Trophoblast cell (in vitro differentiated cells and primary cell): ENCODE measurements around the gene ZNF804A.
"Not testable (repeated sequence)": the region's sequence is repeated elsewhere in the genome, so short reads cannot be mapped to it uniquely, and the experiment has no call there.

Experiments
- DNase-seq, 2 donors: peaks; one replicate each; pipeline ENCODE4 v3.0.0-alpha.2; 2016
- H2AFZ ChIP-seq: 2 replicates; pipeline ENCODE4 v1.6.1; 2013; ENCODE audit warnings: low read length, moderate library complexity, mild to moderate bottlenecking; ENCODE audit not compliant: insufficient read depth, poor library complexity
- H2AK5ac ChIP-seq: 2 replicates; pipeline ENCODE4 v1.6.1; 2013; ENCODE audit warnings: mild to moderate bottlenecking, low read length
- H2BK120ac ChIP-seq: 2 replicates; pipeline ENCODE4 v1.6.1; 2013; ENCODE audit warnings: low read length, mild to moderate bottlenecking, moderate library complexity; ENCODE audit not compliant: insufficient read depth, poor library complexity
- H2BK12ac ChIP-seq: 2 replicates; pipeline ENCODE4 v1.6.1; 2013; ENCODE audit warnings: mild to moderate bottlenecking, low read length, moderate library complexity
- H2BK5ac ChIP-seq: 2 replicates; pipeline ENCODE4 v1.6.1; 2013; ENCODE audit warnings: low read length, low read depth, moderate library complexity, mild to moderate bottlenecking; ENCODE audit not compliant: poor library complexity
- H3K14ac ChIP-seq: 2 replicates; pipeline ENCODE4 v1.6.1; 2013; ENCODE audit warnings: mild to moderate bottlenecking, low read length
- H3K18ac ChIP-seq: 2 replicates; pipeline ENCODE4 v1.6.1; 2013; ENCODE audit warnings: mild to moderate bottlenecking, low read length
- H3K23ac ChIP-seq: 2 replicates; pipeline ENCODE4 v1.6.1; 2013; ENCODE audit warnings: low read length
- H3K27ac ChIP-seq: 2 replicates; pipeline ENCODE4 v1.5.1; 2013; ENCODE audit warnings: low read depth, mild to moderate bottlenecking, inconsistent platforms, low read length, moderate library complexity
- H3K27me3 ChIP-seq: 2 replicates; pipeline ENCODE4 v1.6.1; 2013; ENCODE audit warnings: inconsistent platforms, mild to moderate bottlenecking, low read length, moderate library complexity; ENCODE audit not compliant: insufficient read depth
- H3K36me3 ChIP-seq, 2 experiments: 1 replicate in 1 of 2; 2 replicates in 1 of 2; pipeline ENCODE4 v1.6.1; 2013; ENCODE audit warnings: low read length in 2 of 2, mild to moderate bottlenecking in 2 of 2, moderate library complexity in 1 of 2; ENCODE audit not compliant: insufficient read depth in 2 of 2, control insufficient read depth in 1 of 2
- H3K4ac ChIP-seq: 2 replicates; pipeline ENCODE4 v1.6.1; 2013; ENCODE audit warnings: low read depth, mild to moderate bottlenecking, low read length, moderate library complexity
- H3K4me1 ChIP-seq, 2 experiments: 1 replicate in 1 of 2; 2 replicates in 1 of 2; pipeline ENCODE4 v1.6.1; 2013; ENCODE audit warnings: low read length in 2 of 2, mild to moderate bottlenecking in 2 of 2, moderate library complexity in 1 of 2; ENCODE audit not compliant: insufficient read depth in 2 of 2, control insufficient read depth in 1 of 2
- H3K4me2 ChIP-seq: 2 replicates; pipeline ENCODE4 v1.6.1; 2013; ENCODE audit warnings: inconsistent platforms, mild to moderate bottlenecking, low read length, moderate library complexity
- H3K4me3 ChIP-seq: 2 replicates; pipeline ENCODE4 v1.5.1; 2013; ENCODE audit warnings: mild to moderate bottlenecking, low read depth, low read length, inconsistent platforms
- H3K79me1 ChIP-seq: one replicate; pipeline ENCODE4 v1.6.1; 2013; ENCODE audit warnings: low read length
- H3K79me2 ChIP-seq: 2 replicates; pipeline ENCODE4 v1.6.1; 2013; ENCODE audit warnings: low read length, mild to moderate bottlenecking; ENCODE audit not compliant: control insufficient read depth, insufficient read depth, poor library complexity
- H3K9ac ChIP-seq: 2 replicates; pipeline ENCODE4 v1.6.1; 2013; ENCODE audit warnings: mild to moderate bottlenecking, low read length
- H3K9me3 ChIP-seq: 2 replicates; pipeline ENCODE4 v1.6.1; 2013; ENCODE audit warnings: low read depth, mild to moderate bottlenecking, control low read depth, inconsistent platforms, low read length; ENCODE audit not compliant: insufficient read depth
- H4K12ac ChIP-seq: 2 replicates; pipeline ENCODE4 v1.6.1; 2013; ENCODE audit warnings: low read depth, mild to moderate bottlenecking, low read length, moderate library complexity
- H4K8ac ChIP-seq: 2 replicates; pipeline ENCODE4 v1.6.1; 2013; ENCODE audit warnings: low read depth, mild to moderate bottlenecking, low read length, moderate library complexity
- H4K91ac ChIP-seq: one replicate; pipeline ENCODE4 v1.6.1; 2013; ENCODE audit warnings: low read depth, mild to moderate bottlenecking, low read length, moderate library complexity
- WGBS: extraction: QIAGEN DNeasy Blood & Tissue Kit; methylation state at CpG from one replicate; pipeline ENCODE4 v1.1.7; 2013; ENCODE audit warnings: missing lambda C conversion rate; ENCODE audit not compliant: insufficient read length, insufficient coverage; ENCODE audit errors: extremely low coverage; 5-methylcytosine and 5-hydroxymethylcytosine counted together

ZNF804A gene

GRCh38 chr2:184886585-184886984 is 288.3 kb downstream of the ZNF804A start:
- DNase-seq, H2BK120ac ChIP-seq, H3K79me2 ChIP-seq, H3K79me1 ChIP-seq, H2AK5ac ChIP-seq, H3K9ac ChIP-seq, H3K18ac ChIP-seq, H4K8ac ChIP-seq, H2AFZ ChIP-seq, H3K4ac ChIP-seq, H3K36me3 ChIP-seq, H4K12ac ChIP-seq, H2BK5ac ChIP-seq, H3K4me1 ChIP-seq, H3K4me2 ChIP-seq, H3K4me3 ChIP-seq, H3K14ac ChIP-seq, H2BK12ac ChIP-seq, H3K27me3 ChIP-seq, H4K91ac ChIP-seq, H3K23ac ChIP-seq, H3K27ac ChIP-seq, H3K9me3 ChIP-seq: not testable (repeated sequence)
- no CpG with 5 or more reads among the region's 2 CpGs for WGBS

GRCh38 chr2:184890311-184890710 is 292.0 kb downstream of the ZNF804A start:
- no peak overlapping the region for H4K91ac ChIP-seq
- H3K36me3 ChIP-seq: no peaks in the 10 kb centered on the region
- H2BK5ac ChIP-seq: no peak overlapping the region
- H3K18ac ChIP-seq: no peak overlapping the region
- H2AFZ ChIP-seq: no peak overlapping the region
- H3K27me3 ChIP-seq: no peaks in the 10 kb centered on the region
- H2AK5ac ChIP-seq: no peak overlapping the region
- no peak overlapping the region for H3K4me2 ChIP-seq
- H3K4me1 ChIP-seq: no peaks in the 10 kb centered on the region
- no peak for DNase-seq
- H3K9me3 ChIP-seq: peaks cover 6% of the 10 kb centered on the region
- H3K4me3 ChIP-seq: no peak overlapping the region
- no peak overlapping the region for H3K4ac ChIP-seq
- H3K27ac ChIP-seq: no peak overlapping the region
- no peaks in the 10 kb centered on the region for H3K79me1 ChIP-seq
- no peak overlapping the region for H2BK120ac ChIP-seq
- no peak overlapping the region for H2BK12ac ChIP-seq
- no peaks in the 10 kb centered on the region for H3K79me2 ChIP-seq
- H3K14ac ChIP-seq: no peak overlapping the region
- no peak overlapping the region for H4K8ac ChIP-seq
- H4K12ac ChIP-seq: no peak overlapping the region
- no peak overlapping the region for H3K23ac ChIP-seq
- H3K9ac ChIP-seq: no peak overlapping the region

DNA sequence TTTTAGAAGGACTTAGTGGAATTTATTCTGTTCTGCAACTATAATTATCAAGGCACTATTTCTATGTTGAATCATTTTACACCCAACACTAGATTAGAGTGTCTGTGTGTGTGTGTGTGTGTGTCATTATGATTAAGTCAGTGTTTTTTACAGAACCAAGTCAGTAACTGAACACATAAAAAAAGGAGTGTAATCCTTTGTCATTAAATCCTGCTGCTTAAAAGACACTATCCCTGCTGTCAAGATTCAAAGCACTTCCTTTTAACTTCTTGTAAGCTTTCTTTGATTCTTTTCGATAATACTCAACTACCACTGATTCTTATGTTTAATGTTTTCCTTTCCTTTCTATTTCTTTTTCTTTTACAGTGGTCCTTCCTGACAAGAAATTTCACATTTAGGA is 306.7 kb downstream of the ZNF804A start:
- no peak overlapping the region for H3K9ac ChIP-seq
- no peak for DNase-seq
- H2AK5ac ChIP-seq: no peak overlapping the region
- H3K36me3 ChIP-seq: no peaks in the 10 kb centered on the region
- no peak overlapping the region for H3K23ac ChIP-seq
- no peaks in the 10 kb centered on the region for H3K9me3 ChIP-seq
- H3K4me2 ChIP-seq: no peak overlapping the region
- no peaks in the 10 kb centered on the region for H3K79me1 ChIP-seq
- H2AFZ ChIP-seq: no peak overlapping the region
- H2BK5ac ChIP-seq: no peak overlapping the region
- no peaks in the 10 kb centered on the region for H3K79me2 ChIP-seq
- no peak overlapping the region for H2BK12ac ChIP-seq
- no peak overlapping the region for H4K8ac ChIP-seq
- WGBS: no CpG with 5 or more reads among the region's 1 CpG
- no peak overlapping the region for H3K14ac ChIP-seq
- H4K91ac ChIP-seq: no peak overlapping the region
- no peak overlapping the region for H3K27ac ChIP-seq
- no peak overlapping the region for H3K4me3 ChIP-seq
- H3K4me1 ChIP-seq: peaks cover 3 to 4% of the 10 kb centered on the region in 2 experiments
- no peaks in the 10 kb centered on the region for H3K27me3 ChIP-seq
- no peak overlapping the region for H4K12ac ChIP-seq
- H2BK120ac ChIP-seq: no peak overlapping the region
- no peak overlapping the region for H3K18ac ChIP-seq
- no peak overlapping the region for H3K4ac ChIP-seq

GRCh38 chr2:184906160-184906559 is 307.8 kb downstream of the ZNF804A start:
- H2BK12ac ChIP-seq: no peak overlapping the region
- no peaks in the 10 kb centered on the region for H3K79me2 ChIP-seq
- H3K23ac ChIP-seq: no peak overlapping the region
- H4K12ac ChIP-seq: no peak overlapping the region
- H2BK5ac ChIP-seq: no peak overlapping the region
- no peak overlapping the region for H3K4me3 ChIP-seq
- no peaks in the 10 kb centered on the region for H3K79me1 ChIP-seq
- DNase-seq: no peak
- H3K27ac ChIP-seq: peak overlapping the region; percentile 8
- no peak overlapping the region for H4K91ac ChIP-seq
- no peak overlapping the region for H3K14ac ChIP-seq
- peaks cover 3 to 4% of the 10 kb centered on the region in 2 experiments for H3K4me1 ChIP-seq
- no peak overlapping the region for H2BK120ac ChIP-seq
- H4K8ac ChIP-seq: no peak overlapping the region
- no peak overlapping the region for H3K18ac ChIP-seq
- no peak overlapping the region for H3K4ac ChIP-seq
- no peak overlapping the region for H3K9ac ChIP-seq
- no peaks in the 10 kb centered on the region for H3K9me3 ChIP-seq
- H3K27me3 ChIP-seq: no peaks in the 10 kb centered on the region
- no CpG with 5 or more reads among the region's 4 CpGs for WGBS
- no peak overlapping the region for H2AK5ac ChIP-seq
- no peak overlapping the region for H2AFZ ChIP-seq
- H3K4me2 ChIP-seq: no peak overlapping the region
- H3K36me3 ChIP-seq: no peaks in the 10 kb centered on the region
